Hepatocyte (in vitro differentiated cells): ENCODE measurements around the gene ADAMTSL5.

Experiments used
- CTCF ChIP-seq: fragments of 200-600 bp; sonication (generic); IDR thresholded peaks from 2 replicates; pipeline ENCODE4 v1.5.1; 2016; ENCODE audit warnings: antibody characterized with exemption, mild to moderate bottlenecking; ENCODE audit not compliant: poor library complexity
- EZH2phosphoT487 ChIP-seq: fragments of 200-600 bp; sonication (generic); IDR thresholded peaks from one replicate; pipeline ENCODE4 v1.6.1; 2018; ENCODE audit warnings: antibody characterized with exemption, mild to moderate bottlenecking, low read depth, moderate library complexity; ENCODE audit not compliant: unreplicated experiment, severe bottlenecking

DNA sequence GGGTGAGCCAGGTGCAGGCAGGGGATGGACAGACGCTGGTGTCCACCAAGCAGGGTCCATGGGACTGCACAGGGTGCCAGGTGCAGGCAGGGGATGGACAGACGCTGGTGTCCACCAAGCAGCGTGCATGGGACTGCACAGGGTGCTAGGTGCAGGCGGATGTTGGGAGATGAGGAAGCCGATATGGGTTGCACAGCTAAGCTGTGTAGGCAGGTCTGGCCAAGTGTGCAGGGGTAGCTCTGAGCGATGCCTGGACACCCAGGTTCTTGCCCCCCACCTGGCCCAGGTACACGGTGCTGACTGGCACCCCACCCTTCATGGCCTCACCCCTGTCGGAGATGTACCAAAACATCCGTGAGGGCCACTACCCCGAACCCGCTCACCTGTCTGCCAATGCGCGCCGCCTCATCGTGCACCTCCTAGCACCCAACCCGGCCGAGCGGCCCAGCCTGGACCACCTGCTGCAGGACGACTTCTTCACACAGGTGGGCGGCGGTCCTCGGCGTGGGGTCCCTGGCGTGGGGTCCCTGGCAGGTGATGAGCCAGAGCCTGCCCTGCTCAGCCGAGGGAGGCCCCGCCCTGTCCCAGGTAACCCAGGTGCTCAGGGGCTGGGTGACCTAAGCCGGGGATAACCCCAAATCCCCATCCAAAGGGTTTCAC is 15.0 kb upstream of the ADAMTSL5 start:
- TF ChIP-seq CTCF (no peak), EZH2phosphoT487 (no peak)
